ENCODE results near the gene DCBLD1.
"Not testable (repeated sequence)": the region's sequence is repeated elsewhere in the genome, so short reads cannot be mapped to it uniquely, and the experiment has no call there.

DCBLD1 gene

GRCh38 chr6:117501722-117502121 lies 19.2 kb downstream of the DCBLD1 start:
- DNase-seq (ENCODE audit: low spot score), result no peak

- DNase-seq (ENCODE audit: low spot score), result no peak
Measured at GRCh38 chr6:117502580-117502979, 20.1 kb downstream of the DCBLD1 start.

- DNase-seq (ENCODE audit: low spot score), result no peak
Measured at GRCh38 chr6:117503211-117503610, 20.7 kb downstream of the DCBLD1 start.

GRCh38 chr6:117504478-117505144 lies 22.1 kb downstream of the DCBLD1 start:
- DNase-seq (ENCODE audit: low spot score), result no peak

- no peak for DNase-seq (ENCODE audit: low spot score)
Measured at GRCh38 chr6:117505311-117505710, 22.8 kb downstream of the DCBLD1 start.

GRCh38 chr6:117506180-117506835 lies 23.8 kb downstream of the DCBLD1 start:
- no peak for DNase-seq (ENCODE audit: low spot score)

GRCh38 chr6:117506907-117507306 lies 24.4 kb downstream of the DCBLD1 start:
- no peak for DNase-seq (ENCODE audit: low spot score)

- no peak for DNase-seq (ENCODE audit: low spot score)
Measured at GRCh38 chr6:117508450-117508971, 26.0 kb downstream of the DCBLD1 start.

- DNase-seq (ENCODE audit: low spot score), result no peak
Measured at GRCh38 chr6:117509021-117509420, 26.5 kb downstream of the DCBLD1 start.

- DNase-seq (ENCODE audit: low spot score), result no peak
Measured at GRCh38 chr6:117512056-117512828, 29.8 kb downstream of the DCBLD1 start.

GRCh38 chr6:117512987-117513573 lies 30.6 kb downstream of the DCBLD1 start:
- no peak for DNase-seq (ENCODE audit: low spot score)

- DNase-seq (ENCODE audit: low spot score), result no peak
Measured at GRCh38 chr6:117513778-117514365, 31.4 kb downstream of the DCBLD1 start.

- DNase-seq (ENCODE audit: low spot score), result no peak
Measured at GRCh38 chr6:117514655-117515054, 32.2 kb downstream of the DCBLD1 start.

GRCh38 chr6:117515326-117515725 lies 32.9 kb downstream of the DCBLD1 start:
- no peak for DNase-seq (ENCODE audit: low spot score)

GRCh38 chr6:117517995-117518394 lies 35.5 kb downstream of the DCBLD1 start:
- not testable (repeated sequence) for DNase-seq (ENCODE audit: low spot score)

GRCh38 chr6:117518870-117519269 lies 36.4 kb downstream of the DCBLD1 start:
- DNase-seq (ENCODE audit: low spot score), result no peak

- DNase-seq (ENCODE audit: low spot score), result no peak
Measured at GRCh38 chr6:117520603-117521395, 38.3 kb downstream of the DCBLD1 start.

GRCh38 chr6:117521791-117522502 lies 39.5 kb downstream of the DCBLD1 start:
- no peak for DNase-seq (ENCODE audit: low spot score)

- DNase-seq (ENCODE audit: low spot score), result no peak
Measured at GRCh38 chr6:117525607-117526006, 43.1 kb downstream of the DCBLD1 start.

GRCh38 chr6:117530467-117531242 lies 48.2 kb downstream of the DCBLD1 start:
- no peak for DNase-seq (ENCODE audit: low spot score)
